Small intestine (tissue), 7 donors: ENCODE results near the gene TXNRD2. TPM values are rescaled to one million over a fixed set of nuclear protein-coding genes. Genes with fewer than 3 reads are reported as not detected.
"Not testable (repeated sequence)": the region's sequence is repeated elsewhere in the genome, so short reads cannot be mapped to it uniquely, and the experiment has no call there.

Experiments
- DNase-seq, 2 donors: peaks; one replicate each; pipeline versions ENCODE4 v3.0.0 to v3.0.0-alpha.2; 2013
- FAIRE-seq: peaks from 2 replicates; lab custom pipeline; 2012; peaks lifted over from hg19 to GRCh38; lab: Jason Lieb, UNC
- H3K27ac ChIP-seq, 3 donors: one replicate each; pipeline ENCODE4 v1.5.1; 2013; ENCODE audit warnings: low read length in 2 of 3, mild to moderate bottlenecking in 2 of 3, control low read depth in 1 of 3, inconsistent platforms in 1 of 3, low read depth in 1 of 3, moderate library complexity in 1 of 3
- H3K27me3 ChIP-seq, 3 donors: one replicate each; pipeline ENCODE4 v1.6.1; 2013; ENCODE audit warnings: low read length in 3 of 3, inconsistent platforms in 1 of 3; ENCODE audit not compliant: control insufficient read depth in 3 of 3, insufficient read depth in 3 of 3
- H3K36me3 ChIP-seq, 3 donors: one replicate each; pipeline ENCODE4 v1.6.1; 2013; ENCODE audit warnings: low read length in 3 of 3, inconsistent platforms in 1 of 3, low read depth in 1 of 3, mild to moderate bottlenecking in 1 of 3, moderate library complexity in 1 of 3; ENCODE audit not compliant: control insufficient read depth in 3 of 3, insufficient read depth in 2 of 3
- H3K4me1 ChIP-seq, 3 donors: one replicate each; pipeline ENCODE4 v1.6.1; 2013; ENCODE audit warnings: low read length in 2 of 3, inconsistent platforms in 1 of 3, low read depth in 1 of 3, mild to moderate bottlenecking in 1 of 3, moderate library complexity in 1 of 3; ENCODE audit not compliant: control insufficient read depth in 3 of 3, insufficient read depth in 2 of 3
- H3K4me3 ChIP-seq, 3 donors: one replicate each; pipeline ENCODE4 v1.5.1; 2013; ENCODE audit warnings: low read length in 3 of 3, control low read depth in 1 of 3, inconsistent platforms in 1 of 3, low read depth in 1 of 3, mild to moderate bottlenecking in 1 of 3, moderate library complexity in 1 of 3
- H3K9me3 ChIP-seq, 2 donors: one replicate each; pipeline ENCODE4 v1.6.1; 2013; ENCODE audit warnings: low read depth in 1 of 2, low read length in 1 of 2; ENCODE audit not compliant: control insufficient read depth in 2 of 2, insufficient read depth in 1 of 2
- WGBS, 3 donors: extraction: QIAGEN DNeasy Blood & Tissue Kit; methylation state at CpG; one replicate each; pipeline ENCODE4 v1.1.7; 2013; 5-methylcytosine and 5-hydroxymethylcytosine counted together
- polyA plus RNA-seq, 4 donors: library from polyadenylated mRNA; stranded (reverse) in 3 of 4; unstranded in 1 of 4; fragments of 200-250 nt in 3 of 4; fragments of 120-200 nt in 1 of 4; gene quantifications; one replicate each; pipeline versions ENCODE4 v1.2.1 to v1.2.3, GENCODE V29; 2013
- donor health status: healthy with polysubstance abuse.
- donor health status: control.
- donor health status: control.
- donor health status: Bipolar disorder and iron deficiency.
- donor health status: healthy.

TXNRD2 gene
- polyA plus RNA-seq, 4 donors: 16.8 to 43.8 (median 29.5) TPM

DNA sequence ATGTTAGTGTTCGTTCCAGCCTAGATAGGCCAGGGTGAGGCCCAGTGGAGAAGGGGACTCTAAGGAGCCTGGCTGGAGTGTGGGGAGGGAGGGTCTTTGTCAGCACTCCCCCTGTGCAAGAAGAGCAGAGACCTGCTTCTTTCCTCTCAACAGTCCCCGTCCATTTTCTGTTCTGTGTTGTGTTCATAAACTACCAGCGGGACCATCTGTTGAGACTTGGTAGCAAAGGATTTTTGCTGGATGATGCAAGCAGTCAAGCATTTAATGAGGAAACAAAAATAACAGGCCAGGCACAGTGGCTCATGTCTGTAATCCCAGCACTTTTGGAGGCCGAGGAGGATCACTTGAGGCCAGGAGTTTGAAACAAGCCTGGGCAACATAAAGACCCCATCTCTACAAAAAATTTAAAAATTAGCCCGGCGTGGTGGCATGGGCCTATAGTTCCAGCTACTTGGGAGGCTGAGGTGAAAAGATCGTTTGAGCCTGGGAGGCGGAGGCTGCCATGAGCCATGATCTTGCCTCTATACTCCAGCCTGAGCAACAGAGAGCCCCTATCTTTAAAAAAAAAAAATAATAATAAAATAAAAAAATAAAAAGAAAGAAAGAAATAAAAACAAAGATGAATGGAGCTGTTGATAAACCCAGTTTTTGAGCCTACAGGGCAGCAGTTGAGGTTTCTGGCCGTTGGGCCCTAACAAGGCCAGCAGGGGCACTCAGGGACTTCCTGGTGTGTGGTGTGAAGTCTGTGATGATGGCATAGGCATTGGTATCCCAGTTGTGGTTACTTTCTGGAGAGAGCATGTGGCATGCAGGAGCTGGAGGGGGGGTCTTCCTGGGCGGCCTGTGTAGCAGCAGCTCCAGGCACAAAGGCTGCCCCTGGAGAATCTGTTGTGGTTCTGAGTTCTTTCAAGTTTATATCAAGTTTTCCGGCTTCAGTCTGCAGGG, 1.7 kb upstream of the TXNRD2 start:
- Histone ChIP-seq H3K27ac (peak overlapping the region; percentile 1 to 89 (median 87)), H3K9me3 (no peaks in the 10 kb centered on the region), H3K27me3 (no peaks in the 10 kb centered on the region), H3K4me3 (peak overlapping the region in 1 of 3 donors; percentile 55), H3K4me1 (peaks cover 2 to 30% (median 16%) of the 10 kb centered on the region in 3 donors), H3K36me3 (peaks cover 0 to 4% (median 0%) of the 10 kb centered on the region in 3 donors)
- WGBS, 3 donors: 58 to 77% (median 69%) methylated on average over 11 of the region's 11 CpGs
- FAIRE-seq (no peak), DNase-seq (peak in 1 of 2 donors; percentile 42)

DNA sequence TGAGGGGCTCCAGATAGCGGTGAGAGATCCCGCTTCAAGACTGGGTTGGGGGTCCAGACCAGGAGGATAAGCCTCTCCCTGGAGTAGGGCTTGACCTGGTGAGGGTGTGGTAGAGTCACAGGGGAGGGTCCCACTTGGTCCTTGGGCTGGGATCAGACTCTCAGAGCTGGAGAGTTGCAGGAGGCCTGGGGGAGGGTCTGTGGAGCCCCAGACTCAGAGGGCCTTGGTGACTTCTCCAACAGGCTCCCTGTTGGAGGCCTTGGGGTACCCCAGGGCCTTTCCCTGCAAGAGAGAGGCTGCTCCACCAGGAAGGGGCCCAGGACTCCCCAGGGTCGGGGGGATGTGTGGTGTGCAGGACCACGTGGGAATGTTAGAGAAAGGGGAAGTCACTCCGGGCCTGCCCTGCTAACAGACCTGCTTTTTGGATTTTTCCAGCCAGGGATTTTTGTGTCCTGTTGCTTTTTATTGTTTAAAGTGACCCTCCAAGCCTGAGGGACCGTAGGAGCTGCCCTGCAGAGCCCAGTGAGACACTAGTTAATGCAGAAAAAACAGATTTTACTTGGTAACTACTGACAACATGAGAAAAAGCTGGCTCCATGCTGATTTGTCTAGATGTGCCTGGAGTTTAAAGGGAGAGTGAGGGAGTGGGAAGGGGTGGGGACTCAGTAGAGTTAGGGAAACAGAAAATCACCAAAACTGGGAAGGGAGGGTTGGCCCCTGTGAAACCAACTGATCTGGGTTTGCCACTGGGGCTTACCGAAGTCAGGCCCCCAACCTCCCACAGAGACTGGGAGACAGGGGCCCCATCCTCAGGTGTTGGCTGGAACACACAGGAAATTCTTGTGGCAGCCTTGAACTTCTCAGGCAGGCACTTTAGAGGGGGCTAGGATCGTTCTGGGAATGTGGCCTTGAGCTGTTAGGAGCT, 801 bp upstream of the TXNRD2 start:
- peak overlapping the region; percentile 18 to 89 (median 87) for H3K27ac ChIP-seq
- H3K4me3 ChIP-seq: peak overlapping the region; percentile 55 to 87 (median 68)
- H3K4me1 ChIP-seq: peaks cover 2 to 36% (median 16%) of the 10 kb centered on the region in 3 donors
- FAIRE-seq (no peak), DNase-seq (peak in 1 of 2 donors; percentile 59)
- H3K27me3 ChIP-seq: no peaks in the 10 kb centered on the region
- H3K36me3 ChIP-seq: no peaks in the 10 kb centered on the region
- 5 to 10% (median 9%) methylated on average over 8 of the region's 8 CpGs for WGBS, 3 donors
- H3K9me3 ChIP-seq: no peaks in the 10 kb centered on the region

DNA sequence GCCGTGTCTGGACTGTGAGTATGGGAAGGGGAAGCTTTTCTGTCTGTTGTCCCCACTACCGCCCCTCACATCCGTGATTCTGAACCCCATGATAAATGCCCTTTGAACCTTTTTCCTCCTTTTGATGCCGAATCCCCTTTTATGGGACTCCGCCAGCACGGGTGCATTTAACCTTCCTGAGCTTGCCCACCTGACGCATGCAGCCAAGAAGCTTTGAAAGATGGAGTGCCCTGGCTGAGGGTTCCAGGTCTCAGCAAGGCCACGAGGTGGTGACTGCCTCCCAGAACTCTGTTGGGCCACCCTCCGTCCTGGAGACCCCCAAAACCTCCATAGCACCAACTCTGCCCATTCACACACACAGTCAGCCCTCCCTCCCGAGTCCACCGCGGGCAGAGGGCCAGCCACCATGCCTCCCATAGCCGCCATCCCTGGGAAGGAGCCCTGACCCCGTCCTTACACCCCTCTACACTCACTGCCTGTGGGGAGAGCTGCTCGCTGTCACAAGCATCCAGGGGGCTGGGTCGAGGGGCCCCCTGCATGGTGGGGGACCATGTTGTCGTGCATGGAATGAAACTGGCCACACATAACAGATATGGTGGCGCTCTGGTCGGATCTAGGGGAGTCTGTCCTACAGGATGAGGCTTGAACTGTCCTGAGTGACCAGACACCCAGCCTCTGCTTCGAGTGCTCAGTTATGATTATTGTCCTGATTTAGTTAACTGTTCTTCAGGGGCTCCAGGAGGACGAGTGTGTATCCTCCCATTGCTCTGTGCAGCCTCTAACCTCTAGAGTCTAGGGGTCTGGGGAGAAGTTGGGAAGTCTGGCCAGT, 868 bp downstream of the TXNRD2 start:
- FAIRE-seq (no peak), DNase-seq (no peak)
- 67 to 68% (median 68%) methylated on average over 21 of the region's 21 CpGs for WGBS, 3 donors
- no peaks in the 10 kb centered on the region for H3K27me3 ChIP-seq
- H3K9me3 ChIP-seq: peaks cover 0 to 7% of the 10 kb centered on the region in 2 donors
- peaks cover 0 to under 1% (median 0%) of the 10 kb centered on the region in 3 donors for H3K36me3 ChIP-seq
- H3K27ac ChIP-seq: peak overlapping the region in 2 of 3 donors; percentile 69 to 89
- peak overlapping the region; percentile 55 to 87 (median 68) for H3K4me3 ChIP-seq
- peaks cover 2 to 34% (median 16%) of the 10 kb centered on the region in 3 donors for H3K4me1 ChIP-seq

DNA sequence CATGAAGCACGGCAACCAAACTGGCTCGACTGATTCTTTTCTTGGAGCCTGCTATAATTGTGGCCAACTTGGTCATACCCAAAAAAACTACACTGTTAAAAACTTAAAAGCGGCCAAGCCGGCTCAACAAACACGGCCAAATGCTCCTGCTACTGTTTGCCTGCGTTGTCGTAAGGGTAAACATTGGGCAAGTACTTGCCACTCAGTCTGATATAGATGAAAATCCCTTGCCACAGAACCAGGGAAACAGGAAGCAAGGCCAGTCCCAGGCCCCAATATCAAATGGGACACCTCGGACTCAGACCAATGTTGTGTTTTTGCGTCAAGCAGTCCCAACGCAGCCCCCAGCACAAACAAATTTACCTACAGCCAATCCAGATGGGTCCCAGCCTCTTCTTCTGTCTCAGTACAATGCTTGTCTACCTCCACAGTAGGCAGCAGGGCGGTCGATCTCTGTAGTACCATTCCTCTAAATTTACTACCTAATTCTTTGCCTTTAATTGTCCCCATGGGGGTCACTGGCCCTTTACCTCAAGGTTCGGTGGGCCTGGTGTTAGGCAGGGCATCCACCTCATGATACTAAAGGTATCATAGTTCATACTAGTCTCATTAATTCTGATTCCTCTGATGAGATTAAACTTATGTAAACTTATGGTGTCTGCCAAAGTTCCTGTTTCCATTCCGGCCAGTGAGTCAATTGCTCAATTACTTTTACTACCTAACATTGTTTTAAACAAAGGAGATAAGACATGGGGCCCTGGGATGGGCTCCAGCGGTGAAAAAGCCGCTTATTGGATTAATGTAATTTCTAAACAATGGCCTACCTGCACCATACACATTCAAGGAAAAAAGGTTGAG, 3.8 kb downstream of the TXNRD2 start:
- peaks cover 0 to 15% of the 10 kb centered on the region in 2 donors for H3K9me3 ChIP-seq
- H3K4me3 ChIP-seq: no peak overlapping the region
- 69 to 83% (median 70%) methylated on average over 16 of the region's 16 CpGs for WGBS, 3 donors
- H3K27ac ChIP-seq: no peak overlapping the region
- FAIRE-seq (no peak), DNase-seq (peak; percentile 59)
- H3K4me1 ChIP-seq: peaks cover 2 to 23% (median 7%) of the 10 kb centered on the region in 3 donors
- peaks cover 0 to 4% (median 0%) of the 10 kb centered on the region in 3 donors for H3K36me3 ChIP-seq
- H3K27me3 ChIP-seq: no peaks in the 10 kb centered on the region

DNA sequence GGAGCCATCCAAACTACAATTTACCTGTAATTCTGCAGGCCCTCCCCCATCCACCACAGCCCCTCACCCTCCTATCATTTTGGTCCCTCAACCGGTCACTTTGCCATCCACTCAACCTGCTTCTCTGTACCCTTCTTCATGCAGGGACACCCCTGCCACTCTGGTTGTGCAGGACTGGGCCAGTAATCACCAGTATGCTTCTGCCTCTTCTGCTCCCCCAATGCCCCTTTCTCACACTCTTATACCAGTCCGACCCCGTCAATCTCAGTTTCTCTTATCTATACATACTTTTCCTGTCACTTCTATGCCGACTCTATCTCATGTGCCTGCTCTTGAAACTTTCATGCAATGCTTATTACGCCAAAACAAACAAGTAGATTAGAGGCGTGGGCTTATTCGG, 5.1 kb downstream of the TXNRD2 start:
- 90 to 96% (median 93%) methylated on average over 7 of the region's 7 CpGs for WGBS, 3 donors

DNA sequence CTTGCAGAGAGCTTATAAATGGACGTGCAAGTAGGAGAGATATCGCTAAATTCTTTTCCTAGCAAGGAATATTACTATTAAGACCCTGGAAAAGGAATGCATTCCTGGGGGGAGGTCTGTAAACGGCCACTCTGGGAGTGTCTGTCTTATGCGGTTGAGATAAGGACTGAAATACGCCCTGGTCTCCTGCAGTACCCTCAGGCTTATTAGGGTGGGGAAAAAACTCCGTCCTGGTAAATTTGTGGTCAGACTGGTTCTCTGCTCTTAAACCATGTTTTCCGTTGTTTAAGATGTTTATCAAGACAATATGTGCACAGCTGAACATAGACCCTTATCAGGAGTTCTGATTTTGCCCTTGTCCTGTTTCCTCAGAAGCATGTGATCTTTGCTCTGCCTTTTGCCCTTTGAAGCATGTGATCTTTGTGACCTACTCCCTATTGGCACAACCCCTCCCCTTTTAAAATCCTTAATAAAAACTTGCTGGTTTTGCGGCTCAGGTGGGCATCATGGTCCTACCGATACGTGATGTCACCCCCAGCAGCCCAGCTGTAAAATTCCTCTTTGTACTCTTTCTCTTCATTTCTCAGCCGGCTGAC, 6.4 kb downstream of the TXNRD2 start:
- H3K4me1 ChIP-seq: peaks cover 0 to 13% (median 0%) of the 10 kb centered on the region in 3 donors
- peaks cover 0 to 15% of the 10 kb centered on the region in 2 donors for H3K9me3 ChIP-seq
- not testable (repeated sequence) for DNase-seq, FAIRE-seq, H3K4me3 ChIP-seq, H3K27ac ChIP-seq, H3K27me3 ChIP-seq
- 84 to 91% (median 91%) methylated on average over 11 of the region's 11 CpGs for WGBS, 3 donors
- peaks cover 0 to 13% (median 0%) of the 10 kb centered on the region in 3 donors for H3K36me3 ChIP-seq

More for the DNA sequence above, 5.1 kb downstream of the TXNRD2 start:
- H3K36me3 ChIP-seq: peaks cover 0 to 7% (median 0%) of the 10 kb centered on the region in 3 donors
- no peak overlapping the region for H3K27ac ChIP-seq
- no peak for DNase-seq
- no peak for FAIRE-seq
- no peaks in the 10 kb centered on the region for H3K27me3 ChIP-seq
- H3K9me3 ChIP-seq: peaks cover 0 to 15% of the 10 kb centered on the region in 2 donors
- peaks cover 2 to 18% (median 5%) of the 10 kb centered on the region in 3 donors for H3K4me1 ChIP-seq
- no peak overlapping the region for H3K4me3 ChIP-seq
